Hippocampal formation (tissue), 2 donors: ENCODE measurements around the gene SST.
A peak's percentile ranks its signal among the peaks of the same experiment; 100 is the strongest.
"Not testable (repeated sequence)": the region's sequence is repeated elsewhere in the genome, so short reads cannot be mapped to it uniquely, and the experiment has no call there.

Source experiments
- DNase-seq, 2 donors: peaks; one replicate each; lab custom pipeline; 2025; lab: John Stamatoyannopoulos, UW

The SST gene

GRCh38 chr3:187684444-187684843, 14.2 kb upstream of the SST start:
- no peak for DNase-seq

DNA sequence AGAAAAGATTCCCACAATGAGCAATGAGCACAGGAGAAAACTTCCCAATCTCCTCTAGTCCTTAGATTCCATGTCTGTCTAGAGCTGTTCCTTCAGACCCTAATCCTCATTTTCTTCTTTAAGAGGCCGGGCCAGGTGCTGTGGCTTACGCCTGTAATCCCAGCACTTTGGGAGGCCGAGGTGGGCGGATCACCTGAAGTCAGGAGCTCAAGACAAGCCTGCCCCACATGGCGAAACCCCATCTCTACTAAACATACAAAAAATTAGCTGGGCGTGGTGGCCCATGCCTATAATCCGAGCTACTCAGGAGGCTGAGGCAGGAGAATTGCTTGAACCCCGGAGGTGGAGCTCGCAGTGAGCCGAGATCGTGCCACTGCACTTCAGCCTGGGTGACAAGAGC, 11.6 kb upstream of the SST start:
- DNase-seq: not testable (repeated sequence)

DNA sequence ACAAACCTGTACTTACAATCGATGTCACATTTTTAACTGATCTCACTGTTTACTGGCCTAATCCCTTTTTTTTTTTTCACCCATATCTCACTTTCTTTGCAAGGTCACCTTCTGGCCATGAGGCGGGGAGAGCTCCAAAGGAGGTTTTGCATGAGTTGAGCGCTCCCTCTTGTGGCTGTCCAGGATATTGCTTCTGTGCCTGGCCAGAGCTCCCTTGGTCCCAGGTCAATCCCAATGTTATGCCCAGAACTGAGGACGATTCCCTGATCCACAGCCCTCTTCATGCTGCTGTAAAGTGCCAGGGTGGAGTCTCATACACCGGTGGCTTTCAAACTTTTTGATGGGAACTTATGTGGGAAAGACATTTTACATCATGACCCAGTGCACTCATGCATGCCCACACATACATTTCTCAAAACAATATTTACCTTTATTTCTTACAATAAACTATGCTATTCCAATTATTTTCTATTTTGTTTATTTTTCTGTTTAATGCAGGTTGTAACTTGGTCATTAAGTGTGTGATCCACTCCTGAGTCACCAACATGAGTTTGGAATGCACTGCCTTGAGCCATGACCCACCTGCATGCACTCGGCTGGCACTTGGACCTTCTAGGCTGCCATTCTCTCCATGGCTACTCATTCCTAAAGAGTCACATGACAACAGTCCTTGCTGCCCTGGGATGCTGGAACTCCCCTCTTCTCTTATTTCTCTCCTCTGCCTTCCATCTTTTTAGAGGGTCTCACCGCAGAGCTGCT, 9.6 kb upstream of the SST start:
- peak; percentile 39 to 51 for DNase-seq

DNA sequence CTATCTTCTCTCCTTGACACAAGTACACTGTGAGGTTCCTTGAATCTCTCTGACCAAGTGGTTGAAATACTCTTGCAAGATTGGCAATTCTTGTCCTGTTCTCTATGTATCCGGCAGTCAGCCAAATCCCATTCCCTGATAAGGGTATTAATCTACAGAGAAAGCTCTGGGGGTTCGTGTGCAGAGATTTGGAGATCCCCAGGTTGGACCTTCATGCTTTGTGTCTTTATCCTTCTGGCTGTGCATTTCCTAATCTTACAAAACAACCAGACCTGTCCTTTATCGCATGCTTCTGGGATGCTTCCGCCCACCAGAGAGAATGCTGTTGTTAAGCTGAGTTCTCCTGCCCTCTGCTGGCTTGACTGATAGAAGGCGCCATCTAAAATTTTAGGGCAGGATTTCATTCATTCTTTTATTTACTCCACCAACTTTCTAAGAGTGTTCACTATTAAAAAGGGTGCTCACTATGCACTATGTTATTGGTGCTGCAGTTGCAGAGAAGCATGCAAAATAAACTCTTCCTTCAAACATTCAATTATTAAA, 8.6 kb upstream of the SST start:
- DNase-seq: peak; percentile 7 to 13

DNA sequence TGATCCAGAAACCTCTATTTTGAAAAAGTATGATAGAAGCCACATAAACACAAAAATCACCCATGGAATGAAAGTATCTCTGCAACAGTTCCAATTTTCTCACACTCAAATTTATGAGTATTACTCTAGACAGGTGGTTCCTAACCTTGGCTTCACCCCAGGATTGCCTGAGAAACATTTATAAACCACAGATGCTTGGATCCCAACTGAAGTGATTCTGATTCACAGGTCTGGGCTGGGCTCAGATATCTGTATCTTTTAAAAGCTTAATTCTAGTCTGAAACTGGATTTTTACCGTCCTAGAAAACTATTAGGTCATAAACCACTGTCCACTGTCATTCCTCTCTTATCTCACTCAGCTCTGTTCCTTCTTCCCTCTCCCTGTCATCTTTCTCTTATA, 7.4 kb upstream of the SST start:
- DNase-seq: no peak

DNA sequence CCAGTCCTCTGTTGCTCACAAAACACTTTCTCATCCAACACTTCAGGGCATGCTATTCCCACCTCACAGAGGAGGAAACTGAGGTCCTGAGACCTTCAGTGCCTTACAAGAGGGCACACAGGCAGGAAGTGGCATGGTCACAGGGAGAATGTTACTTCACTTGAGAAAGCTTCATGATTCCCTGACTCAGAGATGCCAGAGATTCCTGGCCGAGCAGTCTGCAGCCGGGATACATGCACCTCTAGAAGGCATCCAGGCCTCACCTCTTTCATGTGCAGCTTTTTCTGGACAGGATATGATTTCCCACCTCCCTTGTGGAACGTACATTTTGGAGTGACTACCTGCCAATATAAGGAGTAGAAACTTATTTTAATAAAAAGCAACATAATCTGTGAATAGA, 2.8 kb upstream of the SST start:
- DNase-seq: no peak

GRCh38 chr3:187667526-187667925, 2.7 kb downstream of the SST start:
- DNase-seq: no peak

DNA sequence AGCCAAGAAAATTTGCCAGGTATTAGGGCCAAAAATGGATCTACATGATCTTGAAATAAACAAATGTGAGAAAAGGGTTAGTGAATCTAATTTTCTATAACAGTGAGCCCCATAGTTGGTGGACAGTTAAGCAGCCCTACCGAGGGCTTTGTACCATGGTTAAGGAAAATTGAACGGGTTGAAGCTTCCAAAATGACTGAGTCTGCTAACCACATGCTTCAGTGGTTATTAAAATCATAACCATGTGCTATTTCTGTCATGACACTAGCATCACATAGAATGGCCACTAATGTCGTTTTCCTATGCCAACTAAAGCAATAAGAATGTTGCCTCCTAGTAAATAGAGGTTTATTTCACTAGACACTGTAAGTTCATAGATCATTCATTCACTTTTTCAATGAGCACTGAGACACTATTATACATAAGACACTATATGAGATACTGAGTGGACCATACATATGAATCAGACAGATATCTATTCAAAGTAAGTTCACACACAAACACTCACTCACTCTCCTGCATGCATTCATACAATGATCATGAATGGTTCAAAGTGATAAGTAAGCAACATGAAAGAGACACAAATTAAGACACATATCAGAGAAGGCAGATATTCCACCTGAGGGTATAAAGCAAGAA, 4.3 kb downstream of the SST start:
- DNase-seq: no peak

- DNase-seq: no peak
Measured at GRCh38 chr3:187665010-187665409, 5.2 kb downstream of the SST start.

DNA sequence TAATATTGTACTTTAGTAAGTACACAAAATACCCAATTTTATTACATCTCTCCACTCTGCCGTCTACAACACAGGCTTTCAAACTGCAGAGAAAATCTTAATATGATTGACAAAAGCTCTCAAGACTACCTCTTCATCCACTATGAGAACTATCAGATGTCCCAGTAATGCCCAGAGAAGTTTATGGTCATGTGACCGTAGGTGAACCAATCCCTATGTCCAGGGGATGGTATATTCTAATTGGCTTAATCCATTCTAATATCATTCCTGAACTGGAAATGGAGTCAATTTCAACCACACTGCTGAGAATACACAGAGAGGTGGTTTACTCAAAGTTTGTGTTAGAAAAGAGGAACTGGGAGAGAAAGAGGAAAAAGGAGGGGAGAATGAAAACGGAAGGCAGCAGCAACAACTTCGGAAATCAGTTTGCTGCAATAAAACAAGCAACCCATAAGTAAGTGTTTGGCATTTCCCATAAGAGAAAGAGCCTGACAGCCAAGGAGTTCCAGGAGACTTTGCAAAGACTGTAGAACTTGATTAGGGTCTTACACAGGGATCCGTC, 7.3 kb downstream of the SST start:
- no peak for DNase-seq

GRCh38 chr3:187661267-187661666, 8.9 kb downstream of the SST start:
- DNase-seq: no peak

DNA sequence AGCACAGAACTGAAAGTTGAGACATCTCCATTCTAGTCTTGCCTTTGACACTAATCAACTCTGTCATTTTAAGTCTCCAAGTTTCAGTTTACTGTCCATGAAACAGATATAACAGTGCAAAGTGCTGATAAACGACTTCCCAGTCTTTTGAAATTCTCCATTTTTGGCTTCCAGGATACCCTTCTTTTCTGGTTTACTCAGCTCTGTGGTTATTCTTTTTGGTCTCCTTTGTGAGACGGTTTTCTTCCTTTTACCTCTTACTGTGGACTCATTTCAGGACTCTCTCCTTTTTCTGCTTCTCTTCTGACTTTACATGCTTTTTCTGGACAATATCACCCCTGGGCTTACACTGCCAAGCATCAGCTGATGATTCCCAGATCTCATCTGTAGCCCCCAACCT, 18.9 kb downstream of the SST start:
- DNase-seq: no peak

DNA sequence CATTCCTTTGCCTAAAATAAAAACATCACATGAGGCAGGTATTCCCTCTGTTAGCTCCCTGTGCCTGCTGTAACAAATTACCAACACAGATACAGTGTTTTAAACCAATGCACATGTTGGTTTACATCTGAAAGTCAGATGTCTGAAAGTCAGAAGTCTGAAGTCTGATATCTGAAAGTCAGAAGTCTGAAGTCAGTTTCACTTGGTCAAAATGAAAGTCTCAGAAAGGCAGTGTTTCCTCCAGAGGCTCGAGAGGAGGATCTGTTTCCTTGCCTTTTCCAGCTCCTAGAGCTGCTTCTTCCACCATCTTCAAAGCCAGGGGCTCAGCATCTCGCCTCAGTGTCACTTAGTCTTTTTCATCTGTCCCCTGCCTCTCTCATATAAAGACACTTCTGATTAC, 22.0 kb downstream of the SST start:
- DNase-seq: no peak

DNA sequence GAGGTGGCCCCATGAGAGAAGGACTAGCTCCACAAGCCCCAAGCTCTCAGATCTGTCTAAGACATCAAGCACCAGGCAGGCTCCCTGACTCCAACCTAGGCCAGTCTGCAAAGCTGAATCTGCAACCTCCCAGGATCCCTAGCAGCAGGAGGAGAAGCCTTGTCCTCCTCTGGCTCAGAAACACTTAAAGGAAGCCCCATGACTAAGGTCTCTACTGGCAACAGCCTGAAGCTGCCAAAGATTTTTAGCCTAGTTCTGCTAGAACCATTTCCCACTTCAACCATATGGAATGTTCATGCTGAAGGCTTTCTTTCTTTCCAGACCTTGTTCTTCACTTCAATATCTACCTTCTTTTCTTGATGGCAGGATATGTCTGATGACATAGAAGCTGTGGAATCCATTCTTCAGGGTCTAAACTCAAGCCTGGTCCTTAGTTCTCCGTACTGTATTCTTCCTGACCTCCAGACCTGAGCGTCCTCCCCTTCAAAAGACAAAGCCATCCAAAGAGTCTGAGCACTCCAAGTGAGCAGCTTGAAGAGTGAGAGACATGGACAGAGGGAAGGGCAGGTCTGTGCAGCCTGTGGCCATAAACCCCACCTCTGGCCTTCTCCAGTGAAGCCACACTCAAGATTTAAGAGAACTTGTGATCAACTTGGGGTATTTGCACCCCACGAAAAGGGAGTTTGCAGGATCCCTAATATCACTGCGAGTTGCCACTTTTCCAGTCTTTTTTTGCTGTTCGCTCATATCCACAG, 23.1 kb downstream of the SST start:
- DNase-seq: no peak

DNA sequence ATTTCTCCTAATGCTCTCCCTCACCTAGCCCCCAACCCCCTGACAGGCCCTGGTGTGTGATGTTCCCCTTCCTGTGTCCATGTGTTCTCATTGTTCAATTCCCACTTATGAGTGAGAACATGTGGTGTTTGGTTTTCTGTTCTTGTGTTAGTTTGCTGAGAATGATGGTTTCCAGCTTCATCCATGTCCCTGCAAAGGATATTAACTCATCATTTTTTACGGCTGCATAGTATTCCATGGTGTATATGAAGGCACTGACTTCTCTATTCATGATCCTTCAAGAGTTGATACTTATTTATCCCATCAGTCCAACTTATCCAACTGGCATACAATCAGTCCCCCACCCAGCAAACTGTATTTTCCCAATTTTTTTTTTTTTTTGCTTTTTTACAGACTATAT, 24.8 kb downstream of the SST start:
- not testable (repeated sequence) for DNase-seq

DNA sequence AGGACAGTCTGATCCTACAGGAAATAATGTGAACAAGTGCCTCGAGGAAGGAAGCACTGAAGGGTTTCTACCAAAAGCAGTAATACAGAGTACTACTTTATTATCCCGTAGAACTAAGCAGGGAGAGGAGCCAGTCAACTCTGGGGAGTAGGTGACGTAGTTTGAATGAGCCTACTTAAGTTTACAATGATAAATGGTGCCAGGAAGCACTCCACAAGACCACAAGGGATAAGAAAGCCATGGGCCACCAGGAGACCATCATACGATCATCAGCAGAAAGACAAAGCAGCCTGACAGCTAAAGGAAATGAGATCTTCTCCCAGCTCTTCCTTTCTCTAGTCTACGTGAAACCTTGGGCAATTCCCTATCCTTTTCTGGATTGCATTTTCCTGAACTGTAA, 27.3 kb downstream of the SST start:
- no peak for DNase-seq

- DNase-seq: no peak
Measured at GRCh38 chr3:187641320-187642016, 28.7 kb downstream of the SST start.

- no peak for DNase-seq
Measured at GRCh38 chr3:187640569-187641059, 29.6 kb downstream of the SST start.

- no peak for DNase-seq
Measured at GRCh38 chr3:187639927-187640568, 30.1 kb downstream of the SST start.

DNA sequence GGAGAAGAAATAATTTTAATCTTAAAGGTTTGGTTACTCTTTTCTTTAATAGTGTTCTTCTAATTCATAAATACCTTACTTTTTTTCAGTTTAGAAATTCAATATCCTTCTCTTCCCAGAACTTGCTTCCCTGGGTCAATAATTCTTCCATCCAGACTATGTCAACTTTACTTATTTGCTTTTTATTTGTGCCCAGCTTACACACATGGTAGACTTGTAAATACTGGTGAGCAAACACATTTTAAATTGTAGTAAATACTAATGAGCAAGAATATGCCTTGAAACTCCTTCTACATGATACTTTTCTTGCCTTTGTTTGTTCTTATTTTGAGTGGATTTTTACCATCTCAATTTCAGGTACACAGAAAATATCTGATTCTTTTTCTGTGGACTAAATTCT, 33.7 kb downstream of the SST start:
- DNase-seq: no peak

DNA sequence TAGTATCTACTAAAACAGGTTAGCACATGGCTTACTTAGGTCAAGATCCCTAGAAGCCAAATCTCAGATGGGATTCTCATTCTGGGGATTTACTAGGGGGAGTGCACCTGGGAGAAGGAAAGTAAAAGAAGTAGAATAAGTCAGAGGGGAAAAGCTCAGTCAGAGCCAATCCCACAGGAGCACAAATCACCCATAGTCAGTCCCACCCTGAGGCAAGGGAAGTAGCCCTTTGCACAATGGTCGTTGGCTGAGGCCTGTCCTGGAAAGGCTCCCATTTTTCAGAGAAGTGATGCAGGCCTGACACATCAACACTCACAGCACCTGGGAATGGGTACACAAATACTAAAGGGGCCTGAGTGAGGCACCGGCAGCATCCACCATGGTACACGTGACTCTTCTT, 39.8 kb downstream of the SST start:
- no peak for DNase-seq
